Measurements from ENCODE around the gene KLHL12.
A peak's percentile ranks its signal among the peaks of the same experiment; 100 is the strongest.

GRCh38 chr1:202968895-202969295 is 41.9 kb upstream of the KLHL12 start:
- peak in 2 of 3 experiments; percentile 87 to 88; a peak in 3 of 4 replicates for TF ChIP-seq CTCF (IDR thresholded peaks at IDR 0.05; ENCODE audit: control extremely low read depth in 1 of 3, insufficient read depth in 1 of 3, low read depth in 1 of 3, low read length in 3 of 3)
- no peak for TF ChIP-seq CEBPB (IDR thresholded peaks at IDR 0.05; ENCODE audit: low read depth, low read length)
- no peak for TF ChIP-seq RFX5 (IDR thresholded peaks at IDR 0.05; ENCODE audit: borderline replicate concordance, low read depth, low read length)
- TF ChIP-seq BCL11A (IDR thresholded peaks at IDR 0.05; ENCODE audit: low read depth in 2 of 2, low read length in 2 of 2) = no peak
- TF ChIP-seq MAX (IDR thresholded peaks at IDR 0.05) = no peak
- TF ChIP-seq SP1 (IDR thresholded peaks at IDR 0.05; ENCODE audit: low read depth, low read length) = no peak
- no peak for TF ChIP-seq POLR2A (IDR thresholded peaks at IDR 0.05; ENCODE audit: control extremely low read depth in 1 of 2, low read depth in 2 of 2, low read length in 2 of 2)
- no peak for TF ChIP-seq TEAD4 (IDR thresholded peaks at IDR 0.05; ENCODE audit: low read depth, low read length)
- no peak for TF ChIP-seq CREB1 (IDR thresholded peaks at IDR 0.05)
- no peak for TF ChIP-seq POLR2AphosphoS5 (IDR thresholded peaks at IDR 0.05; ENCODE audit: low read depth, low read length)
- no peak for TF ChIP-seq JUND (IDR thresholded peaks at IDR 0.05; ENCODE audit: low read length)
- no peak for TF ChIP-seq JUN (IDR thresholded peaks at IDR 0.05; ENCODE audit: low read depth, low read length)
- no peak for TF ChIP-seq CBX8 (IDR thresholded peaks at IDR 0.05; ENCODE audit: borderline replicate concordance, low read depth, low read length)
